ENCODE results near the gene WWOX. TPM values are rescaled to one million over a fixed set of nuclear protein-coding genes. Genes with fewer than 3 reads are reported as not detected.

The WWOX gene
- total RNA-seq, 1 experiment from 2014 or later: 15.6 TPM

- H3K9me3 ChIP-seq (ENCODE audit: control insufficient read depth, low read depth, low read length): no peaks in the 10 kb centered on the region
- H3K4me1 ChIP-seq (ENCODE audit: insufficient read depth, low read length): peaks cover 7% of the 10 kb centered on the region; the same call in 1 of the 2 replicates
- H2BK5ac ChIP-seq (ENCODE audit: insufficient read length, low read length): no peak overlapping the region
- H3K27ac Mint-ChIP-seq: 0 out of 7 replicates have a peak overlapping the region, but pooled peaks of 1 of the 3 experiments have one; percentile 9
- no peaks in the 10 kb centered on the region for H3K27me3 ChIP-seq (ENCODE audit: insufficient read depth, low read length)
- peaks cover 8 to 13% (median 12%) of the 10 kb centered on the region in 3 experiments for H3K36me3 Mint-ChIP-seq (ENCODE audit: insufficient read depth in 1 of 3, low read depth in 3 of 3)
- H3K4ac ChIP-seq (ENCODE audit: low read depth, low read length): no peak overlapping the region
- H2BK15ac ChIP-seq (ENCODE audit: low read depth, low read length): no peak overlapping the region
- H3K14ac ChIP-seq (ENCODE audit: insufficient read depth, low read length): no peak overlapping the region
- no peak overlapping the region for H4K8ac ChIP-seq (replicated peaks; ENCODE audit: insufficient read length, low read depth, low read length)
- H4K20me1 ChIP-seq (ENCODE audit: control insufficient read depth, insufficient read depth, insufficient read length): no peaks in the 10 kb centered on the region
- H3K9me3 Mint-ChIP-seq: peaks cover 11 to 12% of the 10 kb centered on the region in 2 experiments
- no peak overlapping the region for H3K27ac ChIP-seq (ENCODE audit: insufficient read length, low read depth, low read length)
- no peak overlapping the region for H3K4me2 ChIP-seq (ENCODE audit: insufficient read depth, insufficient read length, low read length)
- no CpG with 5 or more reads among the region's 13 CpGs for WGBS (ENCODE audit: extremely low coverage, insufficient read length, low lambda C conversion rate)
- H2AFZ ChIP-seq (ENCODE audit: low read length): no peak overlapping the region
- no peak for DNase-seq
- no peaks in the 10 kb centered on the region for H3K23me2 ChIP-seq (ENCODE audit: insufficient read length, low read depth, low read length, poor library complexity, severe bottlenecking)
- H4K91ac ChIP-seq (ENCODE audit: insufficient read length, low read depth, low read length): no peak overlapping the region
- TF ChIP-seq CTCF (conservative IDR thresholded peaks at IDR 0.05): no peak
- H4K5ac ChIP-seq (ENCODE audit: insufficient read length, low read depth, low read length): no peak overlapping the region
- no peak overlapping the region for H3K9ac ChIP-seq (ENCODE audit: extremely low read depth, insufficient read length, low read length)
- no peaks in the 10 kb centered on the region for H3K79me1 ChIP-seq (ENCODE audit: insufficient read depth, low read depth, low read length, poor library complexity, severe bottlenecking)
- H3K4me3 Mint-ChIP-seq: no peak overlapping the region
- H3K4me1 Mint-ChIP-seq: peaks cover 30 to 33% of the 10 kb centered on the region in 2 experiments
- no peak overlapping the region for H2BK12ac ChIP-seq (ENCODE audit: insufficient read length, low read depth, low read length)
- no peak overlapping the region for H3K23ac ChIP-seq (ENCODE audit: insufficient read length, low read depth, low read length)
- H3K56ac ChIP-seq (ENCODE audit: insufficient read length, low read depth, low read length): no peak overlapping the region
- H3K27me3 Mint-ChIP-seq (ENCODE audit: low read depth): no peaks in the 10 kb centered on the region
- H3T11ph ChIP-seq (ENCODE audit: low read length): no peak overlapping the region
- no peak overlapping the region for H2AK5ac ChIP-seq (ENCODE audit: insufficient read length, low read length)
- no peak overlapping the region for H2BK120ac ChIP-seq (ENCODE audit: low read depth, low read length, poor library complexity, severe bottlenecking)
- no peak overlapping the region for H3K18ac ChIP-seq (ENCODE audit: insufficient read length, low read depth, low read length)
- H3K79me2 ChIP-seq (ENCODE audit: insufficient read depth, low read length): no peaks in the 10 kb centered on the region
- no peak overlapping the region for H2BK20ac ChIP-seq (ENCODE audit: low read depth, low read length, poor library complexity, severe bottlenecking)
These were observed 1064.4 kb downstream of the WWOX start for GRCh38 chr16:79163691-79164387.
